ENCODE data around the gene GRHPR.
"Not testable (repeated sequence)": the region's sequence is repeated elsewhere in the genome, so short reads cannot be mapped to it uniquely, and the experiment has no call there.

Gene GRHPR

GRCh38 chr9:37386988-37387387 lies 35.5 kb upstream of the GRHPR start:
- H3K4me3 Mint-ChIP-seq = no peak overlapping the region
- no peaks in the 10 kb centered on the region for H3K4me1 Mint-ChIP-seq
- H3K36me3 Mint-ChIP-seq = no peaks in the 10 kb centered on the region
- no peaks in the 10 kb centered on the region for H3K9me3 Mint-ChIP-seq
- no peaks in the 10 kb centered on the region for H3K27me3 Mint-ChIP-seq
- no peak overlapping the region for H3K27ac Mint-ChIP-seq

DNA sequence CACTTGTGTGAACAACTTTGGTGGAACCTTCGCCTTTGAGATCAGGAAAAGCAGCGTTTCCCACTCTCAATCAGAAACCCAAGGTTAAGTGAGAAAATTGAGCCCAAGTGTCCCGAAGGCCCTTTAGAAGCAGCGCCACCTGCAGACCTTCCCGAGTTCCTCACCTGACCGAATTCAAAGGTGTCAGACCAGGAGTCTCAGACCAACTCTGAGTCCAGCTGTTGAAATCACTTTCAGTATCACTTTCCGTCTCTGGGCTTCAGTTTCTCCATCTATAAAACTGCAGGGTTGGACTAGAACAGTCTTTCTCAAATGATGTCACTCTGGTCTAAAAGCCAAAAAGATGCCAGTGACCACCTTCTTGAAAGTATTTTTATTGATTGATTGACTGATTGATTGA lies 31.7 kb upstream of the GRHPR start:
- Mint-ChIP-seq H3K4me3 (no peak overlapping the region), H3K27ac (no peak overlapping the region), H3K27me3 (no peaks in the 10 kb centered on the region), H3K36me3 (no peaks in the 10 kb centered on the region), H3K9me3 (no peaks in the 10 kb centered on the region), H3K4me1 (no peaks in the 10 kb centered on the region)

DNA sequence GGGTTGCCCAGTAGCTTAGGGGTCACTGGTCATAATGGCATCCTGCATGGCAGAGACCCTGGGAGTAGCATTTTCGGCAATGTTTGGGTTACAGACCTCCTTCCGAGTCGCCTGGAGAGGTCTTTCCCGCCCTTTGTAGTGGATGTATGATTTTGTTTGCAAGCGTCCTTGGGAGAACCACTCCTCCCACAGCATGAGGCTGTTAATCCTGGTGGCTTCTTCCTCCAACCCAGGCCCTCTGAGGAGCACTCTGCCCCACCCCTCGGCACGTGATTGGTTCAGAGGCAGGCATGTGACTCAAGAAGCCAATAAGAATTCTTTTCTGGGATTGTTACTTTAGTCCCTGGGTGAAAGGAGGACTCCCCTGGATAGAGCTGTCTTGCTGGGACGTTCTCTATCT lies 30.2 kb upstream of the GRHPR start:
- Mint-ChIP-seq H3K36me3 (no peaks in the 10 kb centered on the region), H3K27ac (no peak overlapping the region)

GRCh38 chr9:37395229-37395628 lies 27.3 kb upstream of the GRHPR start:
- Mint-ChIP-seq H3K27me3 (no peaks in the 10 kb centered on the region), H3K27ac (no peak overlapping the region), H3K4me3 (no peak overlapping the region), H3K4me1 (no peaks in the 10 kb centered on the region), H3K36me3 (no peaks in the 10 kb centered on the region), H3K9me3 (no peaks in the 10 kb centered on the region)

More for the DNA sequence above, 30.2 kb upstream of the GRHPR start:
- Mint-ChIP-seq H3K27me3 (no peaks in the 10 kb centered on the region), H3K4me1 (no peaks in the 10 kb centered on the region), H3K4me3 (no peak overlapping the region), H3K9me3 (no peaks in the 10 kb centered on the region)

- Mint-ChIP-seq H3K27me3 (no peaks in the 10 kb centered on the region), H3K27ac (no peak overlapping the region), H3K36me3 (no peaks in the 10 kb centered on the region), H3K9me3 (no peaks in the 10 kb centered on the region), H3K4me1 (no peaks in the 10 kb centered on the region), H3K4me3 (no peak overlapping the region)
Measured at GRCh38 chr9:37395663-37396062, 26.8 kb upstream of the GRHPR start.

DNA sequence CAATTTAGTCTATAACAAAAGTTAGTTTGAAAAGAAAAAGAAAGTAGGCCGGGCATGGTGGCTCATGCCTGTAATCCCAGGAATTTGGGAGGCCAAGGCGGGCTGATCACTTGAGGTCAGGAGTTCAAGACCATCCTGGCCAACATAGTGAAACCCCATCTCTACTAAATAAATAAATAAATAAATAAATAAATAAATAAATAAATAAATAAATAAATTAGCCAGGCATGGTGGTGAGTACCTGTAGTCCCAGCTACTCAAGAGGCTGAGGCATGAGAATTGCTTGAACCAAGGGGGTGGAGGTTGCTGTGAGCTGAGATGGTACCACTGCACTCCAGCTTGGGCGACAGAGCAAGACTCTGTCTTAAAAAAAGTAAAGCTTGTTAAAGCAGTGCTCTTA lies 24.5 kb upstream of the GRHPR start:
- not testable (repeated sequence) for H3K27ac Mint-ChIP-seq, H3K36me3 Mint-ChIP-seq, H3K27me3 Mint-ChIP-seq, H3K4me1 Mint-ChIP-seq, H3K4me3 Mint-ChIP-seq, H3K9me3 Mint-ChIP-seq

DNA sequence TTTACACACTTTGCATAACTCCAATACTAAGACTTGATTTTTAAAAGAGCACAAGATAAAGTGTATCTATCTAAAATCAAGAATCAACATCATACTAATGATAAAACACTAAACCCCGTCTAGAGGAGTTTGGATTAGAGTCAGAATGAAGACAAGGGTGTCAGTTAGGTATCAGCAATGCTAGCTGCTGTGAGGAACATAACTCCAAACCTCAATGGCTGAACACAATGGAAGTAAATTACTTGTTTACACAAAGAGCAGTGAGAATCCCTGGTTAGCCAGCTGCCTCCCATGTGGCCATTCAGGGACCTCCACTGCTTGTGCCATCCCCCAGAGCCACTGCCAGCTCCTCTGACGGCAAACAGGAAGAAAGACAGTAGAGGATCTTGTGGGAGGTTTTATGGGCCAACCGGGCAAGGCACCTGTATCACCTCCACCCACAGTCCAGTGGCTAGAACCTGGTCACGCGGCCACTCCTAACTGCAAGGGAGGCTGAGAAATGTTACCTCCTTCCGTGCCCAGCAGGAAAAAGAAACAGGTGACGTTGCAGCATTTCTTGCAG lies 24.0 kb upstream of the GRHPR start:
- Mint-ChIP-seq H3K4me1 (no peaks in the 10 kb centered on the region), H3K9me3 (no peaks in the 10 kb centered on the region), H3K36me3 (no peaks in the 10 kb centered on the region), H3K27me3 (no peaks in the 10 kb centered on the region), H3K27ac (no peak overlapping the region), H3K4me3 (no peak overlapping the region)

GRCh38 chr9:37399336-37399735 lies 23.2 kb upstream of the GRHPR start:
- no peak overlapping the region for H3K27ac Mint-ChIP-seq
- no peaks in the 10 kb centered on the region for H3K27me3 Mint-ChIP-seq
- no peaks in the 10 kb centered on the region for H3K36me3 Mint-ChIP-seq
- H3K4me1 Mint-ChIP-seq = no peaks in the 10 kb centered on the region
- no peak overlapping the region for H3K4me3 Mint-ChIP-seq
- H3K9me3 Mint-ChIP-seq = no peaks in the 10 kb centered on the region

DNA sequence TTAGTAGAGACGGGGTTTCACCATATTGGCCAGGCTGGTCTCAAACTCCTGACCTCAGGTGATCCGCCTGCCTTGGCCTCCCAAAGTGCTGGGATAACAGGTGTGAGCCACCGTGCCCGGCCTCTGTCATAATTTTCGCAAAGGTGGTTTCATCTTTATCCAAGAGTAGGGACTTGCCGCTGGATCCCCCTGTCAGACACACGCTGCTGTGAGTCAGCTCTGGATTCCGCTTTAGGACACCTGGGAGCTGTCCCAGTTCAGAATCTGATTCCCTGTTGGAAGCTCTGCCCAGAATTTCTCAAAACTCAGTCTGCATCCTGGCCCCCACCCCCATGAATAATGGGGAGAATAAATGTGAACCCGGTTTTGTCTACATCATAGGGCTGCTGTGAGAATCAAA lies 17.9 kb upstream of the GRHPR start:
- H3K4me1 Mint-ChIP-seq = no peaks in the 10 kb centered on the region
- no peaks in the 10 kb centered on the region for H3K36me3 Mint-ChIP-seq
- no peaks in the 10 kb centered on the region for H3K27me3 Mint-ChIP-seq
- no peak overlapping the region for H3K27ac Mint-ChIP-seq
- H3K9me3 Mint-ChIP-seq = no peaks in the 10 kb centered on the region
- no peak overlapping the region for H3K4me3 Mint-ChIP-seq

DNA sequence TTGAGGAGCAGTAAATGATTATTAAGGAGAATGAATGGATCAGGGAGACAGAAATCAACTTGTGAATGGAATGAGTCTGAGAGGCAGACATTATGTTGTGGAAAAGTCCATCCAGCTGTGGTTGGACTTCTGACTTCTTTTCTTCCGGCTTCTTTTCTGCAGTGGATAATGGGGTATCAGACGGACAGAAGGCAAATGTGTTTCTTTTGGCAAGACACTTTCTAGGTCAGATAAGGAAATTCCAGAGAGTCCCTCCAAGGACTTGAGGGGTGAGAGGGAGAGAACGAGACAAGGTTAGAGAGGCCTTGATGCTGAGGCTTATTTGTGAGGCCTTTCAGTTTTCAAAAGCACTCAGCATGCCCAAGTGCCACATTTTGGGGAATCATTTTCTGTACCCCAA lies 17.1 kb upstream of the GRHPR start:
- Mint-ChIP-seq H3K4me1 (no peaks in the 10 kb centered on the region), H3K4me3 (no peak overlapping the region), H3K27me3 (no peaks in the 10 kb centered on the region), H3K9me3 (no peaks in the 10 kb centered on the region), H3K36me3 (no peaks in the 10 kb centered on the region), H3K27ac (peak overlapping the region; percentile 56)

- Mint-ChIP-seq H3K9me3 (no peaks in the 10 kb centered on the region), H3K27me3 (no peaks in the 10 kb centered on the region), H3K36me3 (no peaks in the 10 kb centered on the region), H3K4me1 (no peaks in the 10 kb centered on the region), H3K4me3 (no peak overlapping the region), H3K27ac (no peak overlapping the region)
Measured at GRCh38 chr9:37405764-37406380, 16.6 kb upstream of the GRHPR start.

DNA sequence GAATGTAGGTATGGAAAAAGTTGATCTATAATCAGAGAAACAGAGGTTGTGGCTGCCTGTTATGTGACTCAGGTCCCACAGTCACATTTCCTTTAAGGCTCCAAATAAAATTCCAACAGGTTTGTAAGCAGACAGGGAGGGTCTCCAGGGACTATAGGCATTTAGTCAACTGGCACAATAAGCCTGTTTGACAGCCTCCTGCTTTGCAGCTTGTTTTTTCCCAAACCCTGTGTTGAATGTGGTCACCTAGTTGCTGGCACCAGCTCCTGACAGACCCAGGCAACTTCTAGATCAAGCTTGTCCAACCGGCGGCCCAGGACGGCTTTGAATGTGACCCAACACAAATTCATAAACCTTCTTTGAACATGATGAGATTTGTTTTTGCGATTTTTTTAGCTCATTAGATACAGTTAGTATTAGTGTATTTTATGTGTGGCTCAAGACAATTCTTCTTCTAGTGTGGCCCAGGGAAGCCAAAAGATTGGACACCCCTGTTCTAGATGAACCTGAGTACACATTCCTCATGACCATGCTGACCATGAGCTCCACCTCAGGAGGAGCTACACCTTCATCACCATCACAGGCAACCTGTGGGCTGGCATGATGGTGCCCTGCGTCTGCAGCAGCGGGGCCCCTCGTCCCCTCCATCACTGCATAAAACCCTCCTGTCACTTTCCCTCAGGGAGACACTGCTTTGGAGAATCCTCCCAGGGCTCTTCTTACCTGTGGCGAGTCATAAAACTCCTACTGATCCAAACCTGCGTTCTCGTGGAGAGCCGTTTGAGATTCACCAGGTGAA lies 15.7 kb upstream of the GRHPR start:
- Mint-ChIP-seq H3K9me3 (no peaks in the 10 kb centered on the region), H3K4me3 (no peak overlapping the region), H3K36me3 (no peaks in the 10 kb centered on the region), H3K4me1 (no peaks in the 10 kb centered on the region), H3K27ac (no peak overlapping the region), H3K27me3 (no peaks in the 10 kb centered on the region)

- Mint-ChIP-seq H3K4me3 (no peak overlapping the region), H3K27me3 (no peaks in the 10 kb centered on the region), H3K9me3 (no peaks in the 10 kb centered on the region), H3K4me1 (no peaks in the 10 kb centered on the region), H3K27ac (peak overlapping the region; percentile 30), H3K36me3 (no peaks in the 10 kb centered on the region)
Measured at GRCh38 chr9:37407468-37407867, 15.0 kb upstream of the GRHPR start.

DNA sequence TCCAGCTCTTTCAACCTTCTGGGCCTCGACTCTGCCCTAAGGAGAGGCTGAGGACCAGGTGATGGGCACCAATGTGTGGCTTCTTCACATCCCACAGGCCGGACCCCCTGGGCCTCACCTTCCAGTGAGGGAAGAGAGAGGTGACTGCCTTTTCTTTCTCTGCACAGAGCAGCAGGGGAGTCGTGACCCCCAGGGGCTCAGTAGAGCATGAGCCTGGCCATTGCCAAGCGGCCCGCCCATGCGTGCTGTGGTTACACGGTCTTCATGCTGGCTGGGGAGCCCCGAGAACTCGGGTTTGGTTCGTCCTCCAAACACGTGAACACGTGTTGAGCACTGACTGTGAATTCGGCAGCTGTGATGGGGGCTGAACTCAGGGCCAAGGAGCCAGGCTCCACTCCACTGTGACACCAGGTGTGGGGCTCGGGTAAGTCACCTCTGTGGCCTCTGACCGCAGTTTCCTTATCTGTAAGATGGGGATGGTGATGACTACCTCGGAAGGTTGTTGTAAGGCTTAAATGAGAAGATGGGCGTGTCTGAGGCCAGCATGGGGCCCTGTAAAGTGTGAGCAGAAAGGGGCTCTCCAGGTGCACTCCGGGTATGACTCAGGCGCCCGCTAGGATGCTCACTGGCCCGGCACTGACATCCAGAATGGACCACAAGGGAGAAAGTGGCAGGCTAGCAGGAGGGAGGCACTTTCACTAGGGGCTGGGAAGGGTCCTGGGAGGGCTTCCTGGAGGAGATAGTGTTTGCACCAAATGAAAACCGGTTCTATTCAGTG lies 13.4 kb upstream of the GRHPR start:
- Mint-ChIP-seq H3K9me3 (no peaks in the 10 kb centered on the region), H3K27me3 (no peaks in the 10 kb centered on the region), H3K36me3 (no peaks in the 10 kb centered on the region), H3K27ac (no peak overlapping the region), H3K4me3 (no peak overlapping the region), H3K4me1 (no peaks in the 10 kb centered on the region)

DNA sequence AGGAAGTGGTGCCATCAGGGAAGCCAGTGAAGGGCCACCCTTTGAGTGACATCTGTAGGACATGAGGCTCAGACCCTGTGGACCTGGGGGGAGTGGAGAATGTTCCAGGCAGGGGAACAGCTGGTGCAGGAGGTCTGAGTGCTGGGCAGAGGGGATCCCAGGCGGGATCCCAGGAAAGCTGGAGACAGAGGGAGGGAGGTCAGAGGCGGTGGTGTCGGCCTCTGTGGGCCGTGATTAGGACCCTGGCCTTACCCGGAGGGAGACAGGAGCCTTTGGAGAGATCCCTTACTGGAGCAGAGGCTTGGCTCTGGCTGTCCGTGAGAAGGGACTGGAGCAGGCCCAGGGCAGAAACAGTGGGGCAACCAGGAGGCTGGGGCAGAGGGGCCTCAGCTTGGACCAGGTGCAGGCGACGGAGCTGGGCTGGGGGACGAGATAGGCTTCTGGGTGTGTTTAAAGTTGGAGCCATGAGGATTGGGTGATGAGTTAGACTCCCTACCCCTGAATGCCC lies 12.1 kb upstream of the GRHPR start:
- no peak overlapping the region for H3K27ac Mint-ChIP-seq
- no peak overlapping the region for H3K4me3 Mint-ChIP-seq
- no peaks in the 10 kb centered on the region for H3K27me3 Mint-ChIP-seq
- no peaks in the 10 kb centered on the region for H3K36me3 Mint-ChIP-seq
- peaks cover 5% of the 10 kb centered on the region for H3K4me1 Mint-ChIP-seq
- H3K9me3 Mint-ChIP-seq = no peaks in the 10 kb centered on the region
